Lower leg skin (tissue), 3 donors: ENCODE results near the gene TMC3.

Source experiments
- POLR2A ChIP-seq, 2 donors: fragments of 450-650 bp; IDR thresholded peaks; one replicate each; pipeline ENCODE4 v1.6.1; 2016 to 2017; ENCODE audit warnings: antibody characterized with exemption in 2 of 2, mild to moderate bottlenecking in 1 of 2, moderate library complexity in 1 of 2
- TF ChIP-seq, protein P1 (sequence below), 3 donors: fragments of 450-650 bp; IDR thresholded peaks; one replicate each; pipeline ENCODE4 v1.5.1; 2016; ENCODE audit warnings: antibody characterized with exemption in 3 of 3, mild to moderate bottlenecking in 3 of 3, moderate library complexity in 2 of 3

DNA sequence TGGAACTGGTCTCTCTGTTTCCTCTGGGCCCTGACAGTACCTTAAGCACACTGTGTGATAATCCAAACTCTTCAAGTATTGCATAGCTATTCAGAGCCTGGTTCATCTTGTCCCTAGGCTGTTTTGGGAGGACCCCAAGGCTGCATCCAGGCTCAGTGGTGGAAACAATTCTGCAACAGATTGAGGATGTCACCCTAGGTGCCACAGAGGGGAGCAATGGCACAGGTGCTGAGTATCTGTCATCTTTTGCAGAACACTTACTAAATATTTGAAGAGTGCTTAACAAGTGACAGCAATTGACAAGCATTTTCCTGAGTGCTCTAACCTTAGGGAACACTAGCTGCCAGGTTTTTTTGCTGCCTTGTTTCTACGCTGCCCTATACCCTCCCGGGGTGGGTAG, 77.8 kb downstream of the TMC3 start:
- TF ChIP-seq POLR2A (IDR thresholded peaks at IDR 0.05): no peak
- TF ChIP-seq, protein P1, sequence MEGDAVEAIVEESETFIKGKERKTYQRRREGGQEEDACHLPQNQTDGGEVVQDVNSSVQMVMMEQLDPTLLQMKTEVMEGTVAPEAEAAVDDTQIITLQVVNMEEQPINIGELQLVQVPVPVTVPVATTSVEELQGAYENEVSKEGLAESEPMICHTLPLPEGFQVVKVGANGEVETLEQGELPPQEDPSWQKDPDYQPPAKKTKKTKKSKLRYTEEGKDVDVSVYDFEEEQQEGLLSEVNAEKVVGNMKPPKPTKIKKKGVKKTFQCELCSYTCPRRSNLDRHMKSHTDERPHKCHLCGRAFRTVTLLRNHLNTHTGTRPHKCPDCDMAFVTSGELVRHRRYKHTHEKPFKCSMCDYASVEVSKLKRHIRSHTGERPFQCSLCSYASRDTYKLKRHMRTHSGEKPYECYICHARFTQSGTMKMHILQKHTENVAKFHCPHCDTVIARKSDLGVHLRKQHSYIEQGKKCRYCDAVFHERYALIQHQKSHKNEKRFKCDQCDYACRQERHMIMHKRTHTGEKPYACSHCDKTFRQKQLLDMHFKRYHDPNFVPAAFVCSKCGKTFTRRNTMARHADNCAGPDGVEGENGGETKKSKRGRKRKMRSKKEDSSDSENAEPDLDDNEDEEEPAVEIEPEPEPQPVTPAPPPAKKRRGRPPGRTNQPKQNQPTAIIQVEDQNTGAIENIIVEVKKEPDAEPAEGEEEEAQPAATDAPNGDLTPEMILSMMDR (IDR thresholded peaks at IDR 0.05): no peak
